Chondrocyte (in vitro differentiated cells): ENCODE data around the gene BICD1. TPM values are rescaled to one million over a fixed set of nuclear protein-coding genes. Genes with fewer than 3 reads are reported as not detected.

ENCODE experiments used
- DNase-seq: peaks from one replicate; pipeline ENCODE4 v3.0.0; 2021; ENCODE audit warnings: mixed read lengths, low spot score
- H3K27ac Mint-ChIP-seq: one replicate; pipeline ENCODE4 v1.8.0; 2021; ENCODE audit warnings: mild to moderate bottlenecking, moderate library complexity, mixed read lengths; ENCODE audit not compliant: unreplicated experiment
- H3K27me3 Mint-ChIP-seq: 2 replicates; pipeline ENCODE4 v1.8.0; 2021; ENCODE audit warnings: low read depth, mixed read lengths
- H3K36me3 Mint-ChIP-seq: 2 replicates; pipeline ENCODE4 v1.8.0; 2021; ENCODE audit warnings: low read depth, mixed read lengths
- H3K4me1 Mint-ChIP-seq: 2 replicates; pipeline ENCODE4 v1.8.0; 2021; ENCODE audit warnings: low read depth, mild to moderate bottlenecking, mixed read lengths
- H3K4me3 Mint-ChIP-seq: one replicate; pipeline ENCODE4 v1.8.0; 2021; ENCODE audit warnings: mild to moderate bottlenecking, moderate library complexity, mixed read lengths; ENCODE audit not compliant: unreplicated experiment
- H3K9me3 Mint-ChIP-seq: 2 replicates; pipeline ENCODE4 v1.8.0; 2021; ENCODE audit warnings: low read depth, mixed read lengths
- CTCF ChIP-seq: fragments of 200-600 bp; sonication (generic); IDR thresholded peaks from 2 replicates; pipeline ENCODE4 v1.5.0; 2021; ENCODE audit warnings: antibody characterized with exemption, mild to moderate bottlenecking, moderate library complexity
- total RNA-seq: library from RNA; stranded (reverse); gene quantifications from 3 replicates; pipeline ENCODE4 v1.2.1, GENCODE V29; 2021

The BICD1 gene
- total RNA-seq, 1 donor from 2014 or later, result 30.5 TPM

DNA sequence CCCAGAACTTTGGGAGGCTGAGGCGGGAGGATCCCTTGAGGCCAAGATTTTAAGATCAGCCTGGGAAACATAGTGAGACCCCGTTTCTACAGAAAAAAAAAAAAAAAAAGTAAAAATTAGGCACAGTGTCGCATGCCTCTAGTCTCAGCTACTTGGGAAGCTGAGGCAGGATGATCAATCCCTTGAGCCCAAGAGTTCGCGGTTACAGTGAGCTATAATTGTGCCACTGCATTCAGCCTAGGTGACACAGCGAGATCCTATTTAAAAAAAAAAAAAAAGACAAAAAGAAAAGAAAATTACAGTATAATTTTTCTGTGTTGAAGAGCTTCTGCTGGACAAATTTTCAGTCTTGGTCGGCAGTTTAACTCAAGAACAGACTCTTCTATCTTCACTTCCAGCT is 158.8 kb downstream of the BICD1 start:
- no peak for TF ChIP-seq CTCF
- DNase-seq, result no peak
- no peaks in the 10 kb centered on the region for H3K27me3 Mint-ChIP-seq
- H3K4me1 Mint-ChIP-seq, result peaks cover 9% of the 10 kb centered on the region
- H3K27ac Mint-ChIP-seq, result no peak overlapping the region
- H3K4me3 Mint-ChIP-seq, result no peak overlapping the region
- H3K36me3 Mint-ChIP-seq, result no peaks in the 10 kb centered on the region
- no peaks in the 10 kb centered on the region for H3K9me3 Mint-ChIP-seq

DNA sequence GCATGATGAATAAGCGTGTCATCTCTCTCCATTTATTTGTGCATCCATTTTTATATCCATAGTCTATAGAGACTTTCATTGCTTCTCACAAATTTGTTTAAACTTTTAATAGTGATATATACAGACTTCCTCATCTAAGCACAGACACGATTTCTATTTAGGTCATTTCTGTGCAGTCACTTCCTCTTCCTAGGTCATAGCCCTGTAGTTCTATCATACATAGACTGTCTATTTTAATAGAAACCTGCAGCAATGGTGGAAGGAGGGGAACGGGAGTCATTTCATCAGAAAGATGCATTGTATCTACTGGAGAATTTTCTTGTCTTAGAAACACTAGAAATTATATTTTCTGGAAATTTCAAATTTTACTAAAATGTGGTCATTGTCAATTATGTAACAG is 159.3 kb downstream of the BICD1 start:
- H3K36me3 Mint-ChIP-seq, result no peaks in the 10 kb centered on the region
- H3K4me1 Mint-ChIP-seq, result peaks cover 12% of the 10 kb centered on the region
- no peaks in the 10 kb centered on the region for H3K27me3 Mint-ChIP-seq
- DNase-seq, result no peak
- no peaks in the 10 kb centered on the region for H3K9me3 Mint-ChIP-seq
- H3K4me3 Mint-ChIP-seq, result no peak overlapping the region
- no peak overlapping the region for H3K27ac Mint-ChIP-seq
- TF ChIP-seq CTCF, result no peak

GRCh38 chr12:32266756-32267155 is 160.1 kb downstream of the BICD1 start:
- H3K9me3 Mint-ChIP-seq, result no peaks in the 10 kb centered on the region
- TF ChIP-seq CTCF, result no peak
- no peak overlapping the region for H3K27ac Mint-ChIP-seq
- H3K4me1 Mint-ChIP-seq, result peaks cover 20% of the 10 kb centered on the region
- H3K36me3 Mint-ChIP-seq, result no peaks in the 10 kb centered on the region
- no peaks in the 10 kb centered on the region for H3K27me3 Mint-ChIP-seq
- DNase-seq, result no peak
- no peak overlapping the region for H3K4me3 Mint-ChIP-seq

GRCh38 chr12:32270818-32271710 is 164.4 kb downstream of the BICD1 start:
- Mint-ChIP-seq H3K27ac (peak overlapping the region; percentile 77), H3K27me3 (no peaks in the 10 kb centered on the region), H3K4me3 (no peak overlapping the region), H3K9me3 (no peaks in the 10 kb centered on the region), H3K36me3 (no peaks in the 10 kb centered on the region), H3K4me1 (peaks cover 25% of the 10 kb centered on the region)
- DNase-seq, result no peak
- no peak for TF ChIP-seq CTCF

GRCh38 chr12:32272465-32272864 is 165.8 kb downstream of the BICD1 start:
- Mint-ChIP-seq H3K36me3 (no peaks in the 10 kb centered on the region), H3K4me1 (peaks cover 22% of the 10 kb centered on the region), H3K27me3 (no peaks in the 10 kb centered on the region), H3K27ac (no peak overlapping the region), H3K4me3 (no peak overlapping the region), H3K9me3 (no peaks in the 10 kb centered on the region)
- no peak for TF ChIP-seq CTCF
- no peak for DNase-seq
